Testis (tissue), 3 donors: ENCODE results near the gene TBC1D25. TPM values are rescaled to one million over a fixed set of nuclear protein-coding genes. Genes with fewer than 3 reads are reported as not detected.
"Not testable (repeated sequence)": the region's sequence is repeated elsewhere in the genome, so short reads cannot be mapped to it uniquely, and the experiment has no call there.

Source experiments
- DNase-seq: peaks from one replicate; pipeline ENCODE4 v3.0.0-alpha.2; 2019
- H3K27ac ChIP-seq, 2 donors: fragments of 200-600 bp; sonication (generic); one replicate each; pipeline ENCODE4 v1.5.1; 2019
- H3K27me3 ChIP-seq: fragments of 200-600 bp; sonication (generic); one replicate; pipeline ENCODE4 v1.5.1; 2019
- H3K36me3 ChIP-seq: fragments of 200-600 bp; sonication (generic); one replicate; pipeline ENCODE4 v1.5.1; 2017; ENCODE audit warnings: low read depth; ENCODE audit errors: missing control alignments
- H3K4me1 ChIP-seq: fragments of 200-600 bp; sonication (generic); one replicate; pipeline ENCODE4 v1.5.1; 2019
- H3K4me3 ChIP-seq, 2 donors: fragments of 200-600 bp; sonication (generic); one replicate each; pipeline ENCODE4 v1.5.1; 2017 to 2019
- H3K9me3 ChIP-seq: fragments of 200-600 bp; sonication (generic); one replicate; pipeline ENCODE4 v1.5.1; 2017
- POLR2A ChIP-seq: fragments of 450-650 bp; IDR thresholded peaks from one replicate; pipeline ENCODE4 v1.6.1; 2017; ENCODE audit warnings: antibody characterized with exemption, mild to moderate bottlenecking, moderate library complexity
- WGBS, 2 donors: methylation state at CpG; one replicate each; pipeline ENCODE4 v1.1.5; 2018; 5-methylcytosine and 5-hydroxymethylcytosine counted together
- intact Hi-C: fragments of 100-400 bp; cut with DNase I; formaldehyde crosslinking; loops from one replicate; pipeline ENCODE4 v1.15.1; 2023; ENCODE audit warnings: low total_unique reads
- polyA plus RNA-seq: library from polyadenylated mRNA; stranded (reverse); fragments of 350-450 nt; fragmentation: Illumina TruSeq; extraction: RNeasy Lipid Tissue Mini Kit (QIAGEN cat#74804); gene quantifications from one replicate; pipeline ENCODE4 v1.2.3, GENCODE V29; 2014; ENCODE audit warnings: low read depth, low replicate concordance; ENCODE audit not compliant: insufficient read depth
- total RNA-seq, 2 donors: library from RNA; depleted of rRNA; stranded (reverse); fragments of >200 nt; gene quantifications; one replicate each; pipeline ENCODE4 v1.2.3, GENCODE V29; 2016
- TF ChIP-seq, protein P1 (sequence below), 3 experiments: fragments of 450-650 bp in 2 of 3; fragments of 200-600 bp in 1 of 3; sonication (generic) in 1 of 3; IDR thresholded peaks; one replicate each; pipeline ENCODE4 v1.5.1; 2016 to 2019; ENCODE audit warnings: antibody characterized with exemption in 3 of 3, mild to moderate bottlenecking in 2 of 3, moderate library complexity in 1 of 3

TBC1D25 gene
- total and polyA plus RNA-seq, 3 donors from 2014 or later = 19.3 to 36.1 (median 27.3) TPM

DNA sequence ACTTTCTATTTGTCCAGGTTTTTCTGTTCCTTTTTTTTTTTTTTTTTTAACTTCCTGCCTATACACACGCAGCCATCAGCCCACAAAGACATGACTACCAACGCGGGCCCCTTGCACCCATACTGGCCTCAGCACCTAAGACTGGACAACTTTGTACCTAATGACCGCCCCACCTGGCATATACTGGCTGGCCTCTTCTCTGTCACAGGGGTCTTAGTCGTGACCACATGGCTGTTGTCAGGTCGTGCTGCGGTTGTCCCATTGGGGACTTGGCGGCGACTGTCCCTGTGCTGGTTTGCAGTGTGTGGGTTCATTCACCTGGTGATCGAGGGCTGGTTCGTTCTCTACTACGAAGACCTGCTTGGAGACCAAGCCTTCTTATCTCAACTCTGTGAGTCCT is 15.8 kb upstream of the TBC1D25 start:
- TF ChIP-seq, protein P1, sequence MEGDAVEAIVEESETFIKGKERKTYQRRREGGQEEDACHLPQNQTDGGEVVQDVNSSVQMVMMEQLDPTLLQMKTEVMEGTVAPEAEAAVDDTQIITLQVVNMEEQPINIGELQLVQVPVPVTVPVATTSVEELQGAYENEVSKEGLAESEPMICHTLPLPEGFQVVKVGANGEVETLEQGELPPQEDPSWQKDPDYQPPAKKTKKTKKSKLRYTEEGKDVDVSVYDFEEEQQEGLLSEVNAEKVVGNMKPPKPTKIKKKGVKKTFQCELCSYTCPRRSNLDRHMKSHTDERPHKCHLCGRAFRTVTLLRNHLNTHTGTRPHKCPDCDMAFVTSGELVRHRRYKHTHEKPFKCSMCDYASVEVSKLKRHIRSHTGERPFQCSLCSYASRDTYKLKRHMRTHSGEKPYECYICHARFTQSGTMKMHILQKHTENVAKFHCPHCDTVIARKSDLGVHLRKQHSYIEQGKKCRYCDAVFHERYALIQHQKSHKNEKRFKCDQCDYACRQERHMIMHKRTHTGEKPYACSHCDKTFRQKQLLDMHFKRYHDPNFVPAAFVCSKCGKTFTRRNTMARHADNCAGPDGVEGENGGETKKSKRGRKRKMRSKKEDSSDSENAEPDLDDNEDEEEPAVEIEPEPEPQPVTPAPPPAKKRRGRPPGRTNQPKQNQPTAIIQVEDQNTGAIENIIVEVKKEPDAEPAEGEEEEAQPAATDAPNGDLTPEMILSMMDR (IDR thresholded peaks at IDR 0.05) = no peak
- no peak for TF ChIP-seq POLR2A
- no peaks in the 10 kb centered on the region for H3K9me3 ChIP-seq
- H3K36me3 ChIP-seq = no peaks in the 10 kb centered on the region
- intact Hi-C loops = no loop called here
- H3K27ac ChIP-seq = no peak overlapping the region
- DNase-seq = no peak
- 84 to 93% methylated on average over 5 to 10 of the region's 12 CpGs for WGBS, 2 donors
- H3K4me1 ChIP-seq = peaks cover 3% of the 10 kb centered on the region
- no peaks in the 10 kb centered on the region for H3K27me3 ChIP-seq
- H3K4me3 ChIP-seq = no peak overlapping the region

DNA sequence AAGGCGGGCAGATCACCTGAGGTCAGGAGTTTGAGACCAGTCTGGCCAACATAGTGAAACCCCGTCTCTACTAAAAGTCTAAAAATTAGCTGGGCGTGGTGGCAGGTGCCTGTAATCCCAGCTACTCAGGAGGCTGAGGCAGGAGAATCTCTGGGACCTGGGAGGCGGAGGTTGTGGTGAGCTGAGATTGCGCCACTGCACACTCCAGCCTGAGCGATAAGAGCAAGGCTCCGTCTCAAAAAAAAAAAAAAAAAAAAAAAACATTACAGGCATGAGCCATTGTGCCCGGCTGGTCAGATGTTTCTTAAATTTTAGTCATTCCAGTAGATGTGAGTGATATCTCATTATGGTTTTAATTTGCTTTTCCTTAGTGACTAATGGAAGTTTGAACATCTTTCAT is 13.7 kb upstream of the TBC1D25 start:
- WGBS, 2 donors = 87 to 96% methylated on average over 6 to 8 of the region's 8 CpGs

DNA sequence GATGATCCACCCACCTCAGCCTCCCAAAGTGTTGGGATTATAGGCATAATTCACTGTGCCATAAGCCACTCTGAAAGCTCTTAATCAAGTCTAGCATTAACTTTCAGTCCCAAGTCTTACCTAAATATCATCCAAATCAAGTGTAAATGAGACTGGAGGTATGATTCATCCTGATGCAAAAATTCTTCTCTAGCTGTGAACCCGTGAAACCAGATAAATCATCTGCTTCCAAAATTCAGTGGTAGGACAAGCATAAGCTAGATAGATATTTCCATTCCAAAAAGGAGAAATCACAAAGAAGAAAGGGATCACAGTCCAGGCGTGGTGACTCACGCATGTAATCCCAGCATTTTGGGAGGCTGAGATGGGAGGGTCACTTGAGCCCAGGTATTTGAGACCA is 8.8 kb upstream of the TBC1D25 start:
- no peak overlapping the region for H3K4me3 ChIP-seq
- H3K9me3 ChIP-seq = no peaks in the 10 kb centered on the region
- intact Hi-C loops = no loop called here
- 82 to 93% methylated on average over 3 of the region's 3 CpGs for WGBS, 2 donors
- H3K27me3 ChIP-seq = no peaks in the 10 kb centered on the region
- TF ChIP-seq POLR2A = no peak
- TF ChIP-seq, protein P1 (IDR thresholded peaks at IDR 0.05) = no peak
- H3K27ac ChIP-seq = no peak overlapping the region
- no peak for DNase-seq
- no peaks in the 10 kb centered on the region for H3K36me3 ChIP-seq
- no peaks in the 10 kb centered on the region for H3K4me1 ChIP-seq

More for the DNA sequence above, 13.7 kb upstream of the TBC1D25 start:
- intact Hi-C loops, H3K9me3 ChIP-seq, H3K36me3 ChIP-seq, H3K27ac ChIP-seq, DNase-seq, H3K4me1 ChIP-seq, H3K4me3 ChIP-seq, H3K27me3 ChIP-seq: not testable (repeated sequence)

DNA sequence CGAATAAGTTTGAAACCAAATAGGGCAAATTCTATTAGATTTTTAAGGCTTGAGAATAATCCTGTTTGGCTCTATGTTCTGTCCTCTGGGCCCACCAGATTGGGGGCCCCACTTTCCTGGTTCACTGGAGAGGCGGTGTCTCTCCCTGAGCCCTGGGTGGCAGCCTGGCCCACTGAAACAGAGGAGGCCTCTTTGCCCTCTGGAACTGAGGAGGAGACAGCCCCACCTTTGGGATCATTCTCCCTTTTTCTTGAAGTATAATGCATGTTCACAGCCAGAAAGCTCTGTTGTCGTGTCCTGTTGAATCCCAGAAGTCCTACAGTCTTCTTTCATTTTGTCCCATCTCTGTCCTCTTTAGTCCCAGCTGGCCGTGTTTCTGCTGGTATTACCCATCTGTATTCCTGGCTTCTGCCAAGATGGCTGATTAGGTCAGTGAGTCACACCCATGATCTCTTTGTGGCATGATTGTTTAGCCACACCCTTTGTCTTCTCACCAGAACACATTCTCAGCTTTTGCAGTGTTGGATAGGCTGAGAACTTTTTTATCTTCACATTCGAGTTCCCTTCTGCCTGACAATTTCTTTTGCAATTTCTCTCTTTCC is 8.1 kb upstream of the TBC1D25 start:
- no peaks in the 10 kb centered on the region for H3K4me1 ChIP-seq
- no peak for DNase-seq
- no peak overlapping the region for H3K4me3 ChIP-seq
- H3K36me3 ChIP-seq = no peaks in the 10 kb centered on the region
- 74 to 78% methylated on average over 4 to 5 of the region's 5 CpGs for WGBS, 2 donors
- TF ChIP-seq, protein P1 (IDR thresholded peaks at IDR 0.05) = no peak
- no peak for TF ChIP-seq POLR2A
- intact Hi-C loops = no loop called here
- H3K9me3 ChIP-seq = no peaks in the 10 kb centered on the region
- H3K27ac ChIP-seq = no peak overlapping the region
- H3K27me3 ChIP-seq = no peaks in the 10 kb centered on the region

DNA sequence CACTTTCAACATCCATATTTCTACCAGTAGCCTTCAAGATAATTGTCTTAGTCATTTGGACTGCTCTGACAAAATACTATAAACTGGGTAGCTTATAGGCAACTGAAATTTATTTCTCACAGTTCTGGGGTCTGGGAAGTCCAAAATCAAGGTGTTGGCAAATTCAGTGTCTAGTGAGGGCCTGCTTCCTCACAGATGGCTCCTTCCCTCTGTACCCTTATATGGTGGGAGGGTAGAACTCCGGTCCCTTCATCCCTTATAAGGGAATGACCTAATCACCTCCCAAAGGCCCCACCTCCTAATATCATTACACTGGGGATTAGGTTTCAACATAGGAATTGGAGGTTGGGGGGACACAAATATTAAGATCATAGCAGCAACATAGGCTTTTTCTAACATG is 7.4 kb upstream of the TBC1D25 start:
- intact Hi-C loops = no loop called here
- 100% methylated on average over 1 of the region's 1 CpG; no CpG with 5 or more reads in 1 of the 2 donors for WGBS, 2 donors
- no peak for DNase-seq
- TF ChIP-seq, protein P1 (IDR thresholded peaks at IDR 0.05) = no peak
- no peak for TF ChIP-seq POLR2A
- Histone ChIP-seq H3K27ac (no peak overlapping the region), H3K36me3 (no peaks in the 10 kb centered on the region), H3K4me1 (no peaks in the 10 kb centered on the region), H3K9me3 (no peaks in the 10 kb centered on the region), H3K27me3 (no peaks in the 10 kb centered on the region), H3K4me3 (no peak overlapping the region)
